Panc1 (cell line): ENCODE measurements around the gene FAM131A. TPM values are rescaled to one million over a fixed set of nuclear protein-coding genes. Genes with fewer than 3 reads are reported as not detected.
A peak's percentile ranks its signal among the peaks of the same experiment; 100 is the strongest.

Source experiments
- ATAC-seq: fragments of 200-7000 bp; cut with Tn5 transposase; 2 replicates; pipeline ENCODE4 v1.9.1; 2020; ENCODE audit warnings: mild to moderate bottlenecking, moderate library complexity
- BruUV-seq: library from RNA; stranded (reverse); fragments of 400-500 nt; replicated peaks from 2 replicates; lab custom pipeline; 2021; lab: Mats Ljungman, UMichigan
- CTCF ChIA-PET: fragments of 300-600 bp; sonication (Branson Sonifier 250); formaldehyde crosslinking; loops from one replicate; lab custom pipeline; 2022; ENCODE audit warnings: antibody characterized with exemption; lab: Charles Lee
- POLR2A ChIA-PET: fragments of 300-600 bp; sonication (Branson Sonifier 250); formaldehyde crosslinking; loops from one replicate; lab custom pipeline; 2022; ENCODE audit warnings: antibody characterized with exemption; lab: Charles Lee
- DNase-seq: peaks from one replicate; pipeline ENCODE4 v3.0.0-alpha.2; 2010; ENCODE audit warnings: low read depth, low spot score
- H3K27ac ChIP-seq: 2 replicates; pipeline ENCODE4 v1.5.1; 2011; ENCODE audit warnings: mild to moderate bottlenecking, low read length, inconsistent platforms
- H3K27me3 ChIP-seq: fragments of 200-500 bp; sonication (Bioruptor generic); 2 replicates; pipeline ENCODE4 v1.6.0; 2014; ENCODE audit warnings: low read length, inconsistent platforms; ENCODE audit not compliant: control insufficient read depth, insufficient read depth
- H3K36me3 ChIP-seq: fragments of 200-500 bp; sonication (Bioruptor generic); 2 replicates; pipeline ENCODE4 v1.5.1; 2014; ENCODE audit warnings: inconsistent platforms, mild to moderate bottlenecking, low read length, moderate library complexity; ENCODE audit not compliant: control insufficient read depth, insufficient read depth
- H3K4me1 ChIP-seq: 2 replicates; pipeline ENCODE4 v1.5.1; 2011; ENCODE audit warnings: inconsistent platforms, mild to moderate bottlenecking, low read length, moderate library complexity; ENCODE audit not compliant: control insufficient read depth, insufficient read depth
- H3K4me3 ChIP-seq, 2 experiments: 2 replicates each; pipeline ENCODE4 v1.5.1; 2011 to 2012; ENCODE audit warnings: low read depth in 2 of 2, low read length in 2 of 2, mild to moderate bottlenecking in 2 of 2, inconsistent platforms in 1 of 2, moderate library complexity in 1 of 2
- H3K9me3 ChIP-seq: fragments of 200-500 bp; sonication (Bioruptor generic); 2 replicates; pipeline ENCODE4 v1.5.1; 2014; ENCODE audit warnings: low read depth, mild to moderate bottlenecking, inconsistent platforms, low read length, moderate library complexity; ENCODE audit not compliant: control insufficient read depth, insufficient read depth
- CTCF ChIP-seq: fragments of 450-650 bp; IDR thresholded peaks from 2 replicates; pipeline ENCODE4 v1.5.1; 2017; ENCODE audit warnings: mild to moderate bottlenecking
- POLR2AphosphoS5 ChIP-seq: IDR thresholded peaks from 2 replicates; pipeline ENCODE4 v1.6.1; 2012; ENCODE audit warnings: mild to moderate bottlenecking, low read depth, low read length, moderate library complexity
- REST ChIP-seq, 2 experiments: IDR thresholded peaks; 2 replicates each; pipeline ENCODE4 v1.6.1; 2011 to 2012; ENCODE audit warnings: low read depth in 2 of 2, control low read depth in 1 of 2, low read length in 1 of 2, mild to moderate bottlenecking in 1 of 2, moderate library complexity in 1 of 2; ENCODE audit not compliant: insufficient read depth in 1 of 2
- SIN3A ChIP-seq: IDR thresholded peaks from 2 replicates; pipeline ENCODE4 v1.6.1; 2012; ENCODE audit warnings: low read depth, mild to moderate bottlenecking, low read length, moderate library complexity, borderline replicate concordance; ENCODE audit not compliant: insufficient read depth
- TCF7L2 ChIP-seq: IDR thresholded peaks from 2 replicates; pipeline ENCODE4 v1.6.1; 2011; ENCODE audit warnings: mild to moderate bottlenecking, low read depth, low read length, inconsistent platforms
- in situ Hi-C: cut with HindIII; loops from 2 replicates; pipeline ENCODE4 v1.10.0; 2016; ENCODE audit warnings: low sequenced_read_pairs, low pct_unique_long_range_greater_than_20kb
- intact Hi-C: fragments of 100-400 bp; cut with micrococcal nuclease; formaldehyde crosslinking; loops from one replicate; pipeline ENCODE4 v1.10.0; 2022; ENCODE audit not compliant: unreplicated experiment
- total RNA-seq: library from RNA; stranded (reverse); gene quantifications from one replicate; pipeline ENCODE4 v1.2.1, GENCODE V29; 2021; ENCODE audit not compliant: unreplicated experiment

Gene FAM131A
- total RNA-seq, 1 experiment from 2014 or later, result 30.1 TPM

- DNase-seq, result no peak
- H3K36me3 ChIP-seq, result peaks cover 9% of the 10 kb centered on the region
- H3K9me3 ChIP-seq, result no peaks in the 10 kb centered on the region
- H3K4me3 ChIP-seq, result peak within 1 kb of the TSS; percentile 91 to 96
- peaks cover 30% of the 10 kb centered on the region for H3K4me1 ChIP-seq
- in situ Hi-C loops (no loop called here), intact Hi-C loops (no loop called here)
- H3K27ac ChIP-seq, result peak within 1 kb of the TSS; percentile 94
- no peaks in the 10 kb centered on the region for H3K27me3 ChIP-seq
- ATAC-seq, result peak; percentile 89
- POLR2A ChIA-PET, result no interaction called here
- no peak for TF ChIP-seq REST (IDR thresholded peaks at IDR 0.05; ENCODE audit: insufficient read depth in 1 of 2, low read depth in 2 of 2, low read length in 1 of 2)
- TF ChIP-seq POLR2AphosphoS5, result peak; percentile 96
- CTCF ChIA-PET, result no interaction called here
- BruUV-seq, result no TSS peak
These were observed 23.1 kb upstream of the FAM131A start, which contains the start of gene EIF4G1 for GRCh38 chr3:184314363-184314699. Gene EIF4G1, plus strand, starts transcription at chr3:184314606. Its CDS starts 1,191 bp downstream, at chr3:184315797.

- ChIA-PET POLR2A (no interaction called here), CTCF (no interaction called here)
- TF ChIP-seq REST (IDR thresholded peaks at IDR 0.05; ENCODE audit: insufficient read depth in 1 of 2, low read depth in 2 of 2, low read length in 1 of 2) (no peak), POLR2AphosphoS5 (no peak; the same call in 1 of the 2 replicates), CTCF (no peak), SIN3A (no peak; the same call in 1 of the 2 replicates), TCF7L2 (no peak)
- peak overlapping the region; percentile 94 for H3K27ac ChIP-seq
- H3K27me3 ChIP-seq, result no peaks in the 10 kb centered on the region
- peaks cover 35% of the 10 kb centered on the region for H3K4me1 ChIP-seq
- peaks cover 9% of the 10 kb centered on the region for H3K36me3 ChIP-seq
- ATAC-seq (peak; percentile 67), DNase-seq (no peak)
- intact Hi-C loops (no loop called here), in situ Hi-C loops (no loop called here)
- H3K9me3 ChIP-seq, result no peaks in the 10 kb centered on the region
- no TSS peak for BruUV-seq
- peak overlapping the region; percentile 91 to 96 for H3K4me3 ChIP-seq
These were observed 22.5 kb upstream of the FAM131A start for GRCh38 chr3:184314700-184315542.
